GM18498 (cell line): ENCODE measurements around the gene ZNF260.
A peak's percentile ranks its signal among the peaks of the same experiment; 100 is the strongest.
"Not testable (repeated sequence)": the region's sequence is repeated elsewhere in the genome, so short reads cannot be mapped to it uniquely, and the experiment has no call there.

Source experiments
- ATAC-seq: cut with Tn5 transposase; IDR thresholded peaks from one replicate; pipeline ENCODE4 v1.9.1; 2021; ENCODE audit warnings: mild to moderate bottlenecking, moderate library complexity; ENCODE audit not compliant: unreplicated experiment

Gene ZNF260

DNA sequence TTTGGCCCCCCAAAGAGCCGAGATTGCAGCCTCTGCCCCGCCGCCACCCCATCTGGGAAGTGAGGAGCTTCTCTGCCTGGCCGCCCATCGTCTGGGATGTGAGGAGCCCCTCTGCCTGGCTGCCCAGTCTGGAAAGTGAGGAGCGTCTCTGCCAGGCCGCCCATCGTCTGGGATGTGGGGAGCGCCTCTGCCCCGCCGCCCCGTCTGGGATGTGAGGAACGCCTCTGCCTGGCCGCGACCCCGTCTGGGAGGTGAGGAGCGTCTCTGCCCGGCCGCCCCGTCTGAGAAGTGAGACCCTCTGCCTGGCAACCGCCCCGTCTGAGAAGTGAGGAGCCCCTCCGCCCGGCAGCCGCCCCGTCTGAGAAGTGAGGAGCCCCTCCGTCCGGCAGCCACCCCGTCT, 37.2 kb downstream of the ZNF260 start:
- not testable (repeated sequence) for ATAC-seq

DNA sequence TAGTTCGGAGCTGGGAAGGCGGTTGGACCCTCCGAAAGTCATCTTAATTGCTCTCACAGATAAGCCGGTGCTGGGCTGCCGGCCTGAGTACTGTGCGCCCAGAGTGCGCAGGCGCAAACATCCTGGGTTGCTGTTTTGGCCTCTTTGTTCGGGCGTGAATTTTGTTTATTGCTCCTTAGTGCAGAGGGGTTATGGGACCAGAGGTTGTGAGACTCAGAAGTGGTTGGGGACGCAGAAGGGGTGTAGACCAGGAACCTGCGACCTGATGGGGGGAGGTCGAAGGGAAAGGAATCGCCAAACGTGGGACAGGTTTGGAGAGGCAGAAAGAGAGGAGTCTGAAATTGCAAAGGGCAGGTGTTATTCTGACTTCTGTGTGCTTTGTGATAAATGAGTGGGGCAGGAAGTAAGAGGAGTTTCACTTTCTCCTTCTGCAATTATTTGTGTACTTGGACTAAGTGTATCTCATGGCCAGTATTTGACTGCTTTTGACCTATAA, 38.1 kb downstream of the ZNF260 start:
- ATAC-seq: peak; percentile 55

DNA sequence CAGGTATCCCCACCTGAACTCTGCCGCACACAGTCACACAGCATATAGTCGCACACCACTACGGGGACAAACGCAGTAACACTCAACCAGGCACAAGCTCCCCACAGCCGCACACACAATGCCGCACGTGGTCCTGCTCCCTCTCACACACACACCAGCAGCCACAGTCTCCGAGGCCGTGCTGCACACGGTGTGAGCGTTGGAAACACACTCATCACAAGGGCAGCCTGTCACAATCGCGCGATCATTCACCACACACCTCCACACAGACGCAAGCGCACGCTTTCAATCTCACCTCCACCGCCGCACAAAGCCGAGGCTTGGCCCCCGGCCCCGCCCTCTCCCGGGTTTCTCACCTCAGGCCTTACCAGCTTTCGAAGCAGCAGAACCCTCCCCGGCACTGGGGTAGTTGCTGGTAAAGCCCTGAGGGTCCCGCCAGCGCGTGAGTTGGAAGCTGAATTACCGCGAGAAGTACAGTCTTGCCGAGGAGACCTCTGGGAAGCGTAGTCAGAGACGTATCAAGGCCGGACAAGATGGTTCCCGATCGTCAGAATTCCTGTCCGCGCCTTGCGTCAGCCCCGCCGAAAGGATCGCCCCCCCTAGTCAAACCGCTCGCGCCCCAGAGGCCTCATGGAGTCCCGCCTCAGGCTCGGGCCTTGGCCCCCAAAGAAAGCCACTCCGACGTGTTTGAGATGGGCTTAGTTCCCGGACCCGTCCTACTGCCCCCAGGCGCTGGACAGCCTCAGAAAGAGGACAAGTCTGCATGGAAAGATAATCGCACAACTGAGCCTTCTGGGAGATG, 38.8 kb downstream of the ZNF260 start, which contains the start of gene ZNF566:
Gene ZNF566, minus strand, starts transcription at position 444 of the 802 bp plus-strand sequence. CDS start 13,004 bp downstream, outside the sequence.
- ATAC-seq: peak; percentile 88

DNA sequence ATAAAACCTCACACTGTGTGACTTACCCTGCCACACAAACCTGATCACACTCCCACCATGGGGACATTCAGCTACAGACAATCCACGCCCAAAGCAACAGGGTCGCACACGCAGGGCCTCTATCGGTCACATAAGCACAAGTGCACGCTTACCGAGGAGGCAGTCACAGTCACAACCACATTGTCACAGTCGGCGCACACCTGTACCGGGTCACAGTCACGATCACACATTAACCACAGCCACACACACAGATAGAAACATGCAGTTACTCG, 39.3 kb downstream of the ZNF260 start:
- ATAC-seq: peak; percentile 35

DNA sequence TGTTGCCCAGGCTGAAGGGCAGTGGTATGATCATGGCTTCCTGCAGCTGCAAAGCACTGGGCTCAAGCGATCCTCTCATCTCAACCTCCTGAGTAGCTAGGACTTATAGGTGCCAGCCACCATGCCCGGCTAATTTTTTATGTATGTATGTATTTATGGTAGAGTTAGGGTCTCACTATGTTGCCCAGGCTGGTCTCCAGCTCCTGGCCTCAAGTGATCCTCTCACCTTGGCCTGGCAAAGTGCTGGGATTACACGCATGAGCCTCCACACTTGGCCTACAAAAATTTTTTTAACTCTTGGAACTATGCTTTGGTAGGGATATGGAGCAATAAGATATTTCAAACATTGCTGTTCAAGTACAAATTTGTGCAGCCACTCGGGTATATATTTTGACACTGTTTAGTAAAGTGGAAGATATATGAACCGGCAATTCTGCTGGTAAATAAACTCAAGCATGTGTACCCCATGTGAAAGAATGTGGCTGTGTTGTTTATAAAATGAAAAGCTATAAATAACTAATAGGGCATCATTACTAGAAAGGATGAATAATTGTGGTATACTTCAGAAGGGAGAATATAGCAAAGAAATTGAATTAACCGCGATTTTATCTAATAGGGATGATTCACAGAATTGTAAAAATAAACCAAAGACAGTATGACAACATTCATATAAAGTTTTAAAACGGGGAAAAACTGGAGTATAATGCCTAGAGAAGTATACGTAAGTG, 39.8 kb downstream of the ZNF260 start:
- no peak for ATAC-seq

DNA sequence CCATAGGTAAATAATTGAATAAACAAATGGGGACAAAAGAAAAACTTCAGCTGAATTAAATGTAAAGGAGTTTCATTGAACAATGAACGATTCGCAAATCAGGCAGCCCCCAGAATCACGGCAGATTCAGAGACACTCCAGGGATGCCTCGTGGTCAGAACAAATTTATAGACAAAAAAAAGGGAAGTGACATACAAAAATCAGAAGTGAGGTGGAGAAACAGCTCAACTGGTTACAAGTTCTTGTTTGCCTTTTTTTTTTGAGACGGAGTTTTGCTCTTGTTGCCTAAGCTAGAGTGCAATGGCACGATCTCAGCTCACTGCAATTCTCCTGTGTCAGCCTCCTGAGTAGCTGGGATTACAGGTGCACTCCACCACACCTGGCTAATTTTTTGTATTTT, 44.4 kb downstream of the ZNF260 start:
- ATAC-seq: no peak

DNA sequence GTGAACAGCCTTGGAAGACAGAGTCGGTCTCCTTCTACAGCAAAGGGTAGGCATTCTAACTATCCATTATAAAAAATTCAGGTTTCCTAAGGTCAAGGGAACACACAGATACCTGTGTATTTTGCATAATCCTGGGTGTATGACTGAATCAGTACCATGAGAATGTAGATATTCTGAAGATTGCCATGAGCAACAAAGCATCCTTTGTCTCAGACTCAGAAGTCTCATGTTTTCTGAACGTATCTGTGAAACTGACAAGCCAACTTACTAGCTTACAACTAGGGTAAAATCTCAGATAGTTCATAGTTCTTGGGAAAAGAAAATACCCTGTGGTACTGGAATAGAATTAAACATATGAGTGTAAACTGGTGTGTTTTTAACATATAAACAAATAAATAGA, 45.2 kb downstream of the ZNF260 start:
- no peak for ATAC-seq
